Tibial nerve (tissue), 4 donors: ENCODE data around the gene NALCN. TPM values are rescaled to one million over a fixed set of nuclear protein-coding genes. Genes with fewer than 3 reads are reported as not detected.

Experiments used
- DNase-seq, 2 donors: peaks; one replicate each; pipeline ENCODE4 v3.0.0-alpha.2; 2019; ENCODE audit warnings: low spot score in 2 of 2
- H3K27ac ChIP-seq, 4 donors: fragments of 200-600 bp; sonication (generic) in 3 of 4; one replicate each; pipeline ENCODE4 v1.5.1; 2017 to 2019; ENCODE audit warnings: mild to moderate bottlenecking in 1 of 4
- H3K27me3 ChIP-seq, 2 donors: fragments of 200-600 bp; sonication (generic) in 1 of 2; one replicate each; pipeline versions ENCODE4 v1.5.1 to v1.6.0; 2017 to 2019
- H3K36me3 ChIP-seq, 3 donors: fragments of 200-600 bp; sonication (generic); one replicate each; pipeline ENCODE4 v1.5.1; 2018 to 2019
- H3K4me1 ChIP-seq, 4 donors: fragments of 200-600 bp; sonication (generic) in 3 of 4; one replicate each; pipeline ENCODE4 v1.5.1; 2017 to 2019
- H3K4me3 ChIP-seq, 4 donors: fragments of 200-600 bp; sonication (generic) in 3 of 4; one replicate each; pipeline ENCODE4 v1.5.1; 2017 to 2019; ENCODE audit warnings: mild to moderate bottlenecking in 1 of 4, moderate library complexity in 1 of 4
- H3K9me3 ChIP-seq, 4 donors: fragments of 200-600 bp; sonication (generic) in 3 of 4; one replicate each; pipeline ENCODE4 v1.5.1; 2017 to 2019
- CTCF ChIP-seq, 5 experiments: fragments of 200-600 bp in 3 of 5; fragments of 450-650 bp in 2 of 5; sonication (generic) in 3 of 5; IDR thresholded peaks; one replicate each; pipeline ENCODE4 v1.5.1; 2016 to 2019; ENCODE audit warnings: antibody characterized with exemption in 5 of 5, mild to moderate bottlenecking in 3 of 5, moderate library complexity in 2 of 5
- EP300 ChIP-seq, 2 donors: sonication (generic); formaldehyde crosslinking; IDR thresholded peaks; one replicate each; pipeline ENCODE4 v1.6.1; 2017; ENCODE audit warnings: antibody characterized with exemption in 2 of 2, mild to moderate bottlenecking in 1 of 2
- POLR2A ChIP-seq, 2 donors: fragments of 450-650 bp; IDR thresholded peaks; one replicate each; pipeline ENCODE4 v1.6.1; 2017; ENCODE audit warnings: antibody characterized with exemption in 2 of 2, mild to moderate bottlenecking in 2 of 2, moderate library complexity in 2 of 2
- WGBS, 2 donors: methylation state at CpG; one replicate each; pipeline ENCODE4 v1.1.5; 2018; 5-methylcytosine and 5-hydroxymethylcytosine counted together
- total RNA-seq, 4 donors: library from RNA; depleted of rRNA; stranded (reverse); fragments of >200 nt; gene quantifications; one replicate each; pipeline ENCODE4 v1.1.0, GENCODE V29; 2016

NALCN gene
- total RNA-seq, 4 donors from 2014 or later, result 6.0 to 11.8 (median 8.7) TPM

- no peaks in the 10 kb centered on the region for H3K36me3 ChIP-seq
- no peaks in the 10 kb centered on the region for H3K4me1 ChIP-seq
- WGBS, 2 donors, result 79 to 85% methylated on average over 2 of the region's 2 CpGs
- no peak for DNase-seq
- H3K27me3 ChIP-seq, result no peaks in the 10 kb centered on the region
- TF ChIP-seq CTCF (IDR thresholded peaks at IDR 0.05), result no peak
- TF ChIP-seq EP300 (IDR thresholded peaks at IDR 0.05), result no peak
- no peak for TF ChIP-seq POLR2A (IDR thresholded peaks at IDR 0.05)
- peaks cover 0 to 15% (median 4%) of the 10 kb centered on the region in 4 donors for H3K9me3 ChIP-seq
- no peak overlapping the region for H3K4me3 ChIP-seq
- H3K27ac ChIP-seq, result no peak overlapping the region
Observed at GRCh38 chr13:101248739-101249514, 167.4 kb downstream of the NALCN start.

- DNase-seq, result no peak
- Histone ChIP-seq H3K9me3 (no peaks in the 10 kb centered on the region), H3K4me3 (no peak overlapping the region), H3K36me3 (no peaks in the 10 kb centered on the region), H3K27ac (no peak overlapping the region), H3K4me1 (no peaks in the 10 kb centered on the region), H3K27me3 (no peaks in the 10 kb centered on the region)
- TF ChIP-seq POLR2A (IDR thresholded peaks at IDR 0.05), result no peak
- TF ChIP-seq EP300 (IDR thresholded peaks at IDR 0.05), result no peak
- TF ChIP-seq CTCF (IDR thresholded peaks at IDR 0.05), result no peak
Observed at GRCh38 chr13:101242720-101243119, 173.6 kb downstream of the NALCN start.

GRCh38 chr13:101238555-101238954, 177.8 kb downstream of the NALCN start:
- H3K9me3 ChIP-seq, result no peaks in the 10 kb centered on the region

GRCh38 chr13:101231751-101232428, 184.4 kb downstream of the NALCN start:
- H3K4me3 ChIP-seq, result no peak overlapping the region
- no peaks in the 10 kb centered on the region for H3K36me3 ChIP-seq
- DNase-seq, result no peak
- H3K27ac ChIP-seq, result no peak overlapping the region
- no peaks in the 10 kb centered on the region for H3K27me3 ChIP-seq
- WGBS, 2 donors, result 76% methylated on average over 5 of the region's 5 CpGs
- TF ChIP-seq POLR2A (IDR thresholded peaks at IDR 0.05) (no peak), CTCF (IDR thresholded peaks at IDR 0.05) (no peak), EP300 (IDR thresholded peaks at IDR 0.05) (no peak)
- H3K9me3 ChIP-seq, result no peaks in the 10 kb centered on the region
- H3K4me1 ChIP-seq, result no peaks in the 10 kb centered on the region

More at GRCh38 chr13:101238555-101238954, 177.8 kb downstream of the NALCN start:
- Histone ChIP-seq H3K27me3 (no peaks in the 10 kb centered on the region), H3K4me3 (no peak overlapping the region), H3K4me1 (no peaks in the 10 kb centered on the region), H3K36me3 (no peaks in the 10 kb centered on the region), H3K27ac (no peak overlapping the region)
- TF ChIP-seq CTCF (IDR thresholded peaks at IDR 0.05) (no peak), POLR2A (IDR thresholded peaks at IDR 0.05) (no peak), EP300 (IDR thresholded peaks at IDR 0.05) (no peak)
- no peak for DNase-seq

GRCh38 chr13:101230271-101230890, 185.9 kb downstream of the NALCN start:
- Histone ChIP-seq H3K27ac (no peak overlapping the region), H3K36me3 (no peaks in the 10 kb centered on the region), H3K9me3 (no peaks in the 10 kb centered on the region), H3K4me1 (no peaks in the 10 kb centered on the region), H3K27me3 (no peaks in the 10 kb centered on the region), H3K4me3 (no peak overlapping the region)
- 80 to 83% methylated on average over 6 of the region's 6 CpGs for WGBS, 2 donors
- no peak for DNase-seq
- TF ChIP-seq CTCF (IDR thresholded peaks at IDR 0.05), result no peak
- TF ChIP-seq EP300 (IDR thresholded peaks at IDR 0.05), result no peak
- TF ChIP-seq POLR2A (IDR thresholded peaks at IDR 0.05), result no peak
